Endothelial cell of umbilical vein (primary cell): ENCODE results near the gene SRGN. TPM values are rescaled to one million over a fixed set of nuclear protein-coding genes. Genes with fewer than 3 reads are reported as not detected.

Experiments
- BruUV-seq: library from RNA; stranded (reverse); fragments of 400-500 nt; replicated peaks from 2 replicates; lab custom pipeline; 2021; lab: Mats Ljungman, UMichigan
- CTCF ChIA-PET: fragments of 300-600, 350-600 bp; sonication (Branson Sonifier 250); formaldehyde crosslinking; loops from one replicate; lab custom pipeline; 2021; ENCODE audit warnings: antibody characterized with exemption, inconsistent platforms; lab: Charles Lee
- POLR2A ChIA-PET: fragments of 300-600, 350-600 bp; sonication (Branson Sonifier 250); formaldehyde crosslinking; loops from one replicate; lab custom pipeline; 2021; ENCODE audit warnings: antibody characterized with exemption, inconsistent platforms; lab: Charles Lee
- DNase-seq: peaks from one replicate; pipeline ENCODE4 v3.0.0-alpha.2; 2011; ENCODE audit warnings: low read depth, low spot score
- FAIRE-seq: peaks from 2 replicates; lab custom pipeline; 2011; peaks lifted over from hg19 to GRCh38; lab: Jason Lieb, UNC
- H2AFZ ChIP-seq: 2 replicates; pipeline ENCODE4 v1.6.0; 2012; ENCODE audit warnings: low read depth, low read length, control low read depth, inconsistent platforms
- H3K27ac ChIP-seq: 2 replicates; pipeline ENCODE4 v1.5.1; 2011; ENCODE audit warnings: low read depth, mild to moderate bottlenecking, control low read depth, low read length, moderate library complexity; ENCODE audit not compliant: insufficient read depth
- H3K27me3 ChIP-seq, 2 experiments: 2 replicates each; pipeline versions ENCODE4 v1.6.0 to v1.6.1; 2011; ENCODE audit warnings: low read length in 2 of 2, mixed read lengths in 1 of 2; ENCODE audit not compliant: control insufficient read depth in 2 of 2, insufficient read depth in 2 of 2
- H3K36me3 ChIP-seq, 2 experiments: 2 replicates in 1 of 2; 3 replicates in 1 of 2; pipeline ENCODE4 v1.5.1; 2011; ENCODE audit warnings: low read length in 2 of 2, mild to moderate bottlenecking in 1 of 2, moderate library complexity in 1 of 2; ENCODE audit not compliant: control insufficient read depth in 2 of 2, insufficient read depth in 2 of 2; ENCODE audit errors: extremely low read depth in 1 of 2
- H3K4me1 ChIP-seq: 3 replicates; pipeline ENCODE4 v1.5.1; 2011; ENCODE audit warnings: mild to moderate bottlenecking, low read length; ENCODE audit not compliant: control insufficient read depth, insufficient read depth; ENCODE audit errors: extremely low read depth
- H3K4me2 ChIP-seq: 2 replicates; pipeline ENCODE4 v1.6.1; 2011; ENCODE audit warnings: low read length, control low read depth, mixed read lengths; ENCODE audit not compliant: insufficient read depth
- H3K4me3 ChIP-seq, 3 experiments: fragments of 200-600 bp in 1 of 3; sonication (generic), shearing (Covaris generic) in 1 of 3; replicated peaks in 1 of 3; 2 replicates each; pipeline ENCODE4 v1.5.1; 2011 to 2016; ENCODE audit warnings: control low read depth in 3 of 3, low read length in 3 of 3, mild to moderate bottlenecking in 2 of 3, inconsistent platforms in 1 of 3, low read depth in 1 of 3, moderate library complexity in 1 of 3; ENCODE audit not compliant: insufficient read depth in 1 of 3
- H3K79me2 ChIP-seq: 2 replicates; pipeline ENCODE4 v1.6.0; 2012; ENCODE audit warnings: low read length, inconsistent platforms; ENCODE audit not compliant: control insufficient read depth, insufficient read depth
- H3K9ac ChIP-seq: replicated peaks from 2 replicates; pipeline ENCODE3; 2011; ENCODE audit warnings: low read length, control low read depth; ENCODE audit not compliant: insufficient read depth; ENCODE audit errors: extremely low read depth
- H3K9me1 ChIP-seq: replicated peaks from 3 replicates; pipeline ENCODE4 v1.6.0; 2011; ENCODE audit warnings: mild to moderate bottlenecking, low read length; ENCODE audit not compliant: control insufficient read depth, insufficient read depth; ENCODE audit errors: extremely low read depth
- H3K9me3 ChIP-seq: replicated peaks from 2 replicates; pipeline ENCODE4 v1.5.1; 2012; ENCODE audit warnings: low read length, inconsistent platforms; ENCODE audit not compliant: control insufficient read depth, insufficient read depth
- H4K20me1 ChIP-seq: replicated peaks from 2 replicates; pipeline ENCODE3; 2011; ENCODE audit warnings: mild to moderate bottlenecking, low read length; ENCODE audit not compliant: control insufficient read depth, insufficient read depth; ENCODE audit errors: extremely low read depth
- CTCF ChIP-seq, 2 donors: IDR thresholded peaks; 1 replicate in 1 of 2; 2 replicates in 1 of 2; pipeline ENCODE4 v1.5.1; 2011; ENCODE audit warnings: low read length in 2 of 2, mild to moderate bottlenecking in 2 of 2, moderate library complexity in 2 of 2, control low read depth in 1 of 2, inconsistent platforms in 1 of 2, low read depth in 1 of 2; ENCODE audit not compliant: insufficient read depth in 1 of 2; ENCODE audit errors: extremely low read depth in 1 of 2
- EZH2 ChIP-seq: IDR thresholded peaks from 2 replicates; pipeline ENCODE4 v1.6.1; 2012; ENCODE audit warnings: borderline replicate concordance, low read depth, mild to moderate bottlenecking, moderate library complexity, low read length, inconsistent platforms; ENCODE audit not compliant: severe bottlenecking
- FOS ChIP-seq: IDR thresholded peaks from 2 replicates; pipeline ENCODE4 v1.6.1; 2011; ENCODE audit warnings: mild to moderate bottlenecking, low read length, moderate library complexity, borderline replicate concordance; ENCODE audit not compliant: insufficient read depth
- GATA2 ChIP-seq: IDR thresholded peaks from 2 replicates; pipeline ENCODE4 v1.7.0; 2011; ENCODE audit warnings: low read depth, mild to moderate bottlenecking, moderate library complexity, mixed read lengths, low read length; ENCODE audit not compliant: insufficient read length, insufficient read depth
- JUN ChIP-seq: IDR thresholded peaks from 2 replicates; pipeline ENCODE4 v1.6.1; 2011; ENCODE audit warnings: borderline replicate concordance, low read depth; ENCODE audit not compliant: insufficient read length, insufficient read depth
- MAX ChIP-seq: IDR thresholded peaks from 2 replicates; pipeline ENCODE4 v1.6.1; 2011; ENCODE audit not compliant: insufficient read depth, insufficient read length
- MYC ChIP-seq: IDR thresholded peaks from one replicate; pipeline ENCODE4 v1.6.1; 2011; ENCODE audit warnings: mild to moderate bottlenecking, low read depth, low read length
- POLR2A ChIP-seq: IDR thresholded peaks from 2 replicates; pipeline ENCODE4 v1.6.1; 2012; ENCODE audit warnings: low read depth, mild to moderate bottlenecking, control low read depth, low read length
- POLR2AphosphoS5 ChIP-seq: IDR thresholded peaks from 2 replicates; pipeline ENCODE4 v1.6.1; 2012; ENCODE audit warnings: low read depth, mild to moderate bottlenecking, control low read depth, low read length, moderate library complexity; ENCODE audit not compliant: insufficient read depth
- dilution Hi-C: fragments of 300-500 bp; cut with MboI; formaldehyde crosslinking; loops from one replicate; pipeline ENCODE4 v1.15.0; 2019; ENCODE audit warnings: low sequenced_read_pairs; ENCODE audit not compliant: extremely low pct_ligation_motif_present
- intact Hi-C: fragments of 100-400 bp; cut with micrococcal nuclease; formaldehyde crosslinking; loops from one replicate; pipeline ENCODE4 v1.10.0; 2022
- polyA plus RNA-seq, 4 experiments: library from polyadenylated mRNA; depleted of rRNA in 3 of 4; stranded (reverse) in 3 of 4; unstranded in 1 of 4; fragments of >200 nt; gene quantifications; 2 replicates each; pipeline versions ENCODE4 v1.2.1 to v1.2.3, GENCODE V29; 2011 to 2012; ENCODE audit warnings: missing spikeins in 1 of 4
- total RNA-seq: library from RNA; stranded (reverse); gene quantifications from 2 replicates; pipeline ENCODE4 v1.2.3, GENCODE V29; 2021

SRGN gene
- total and polyA plus RNA-seq, 2 donors (not counting 3 experiments of a cell fraction or from before 2014, with no cell fraction given): 384 to 450 TPM

- TF ChIP-seq CTCF (IDR thresholded peaks at IDR 0.05; ENCODE audit: extremely low read depth in 1 of 2, insufficient read depth in 1 of 2, low read depth in 1 of 2, low read length in 2 of 2) (no peak), GATA2 (no peak), JUN (no peak), MAX (no peak), MYC (no peak), EZH2 (no peak), POLR2AphosphoS5 (no peak), POLR2A (no peak), FOS (no peak)
- H3K9me3 ChIP-seq: no peaks in the 10 kb centered on the region
- intact Hi-C loops: no loop called here
- H3K4me1 ChIP-seq: peaks cover 31% of the 10 kb centered on the region
- H3K27me3 ChIP-seq: no peaks in the 10 kb centered on the region
- ChIA-PET CTCF (interaction anchor here (0.6 to 1.5 kb wide), 2 partner anchors 42 to 51 kb away, joined by 3 to 4 read pairs; no protein-coding TSS in a partner anchor), POLR2A (no interaction called here)
- no peaks in the 10 kb centered on the region for H4K20me1 ChIP-seq
- FAIRE-seq: no peak
- dilution Hi-C loops: no loop called here
- DNase-seq: no peak
- BruUV-seq: no TSS peak
- no peak overlapping the region for H2AFZ ChIP-seq
- no peaks in the 10 kb centered on the region for H3K9me1 ChIP-seq
- no peak overlapping the region for H3K9ac ChIP-seq
- no peak overlapping the region for H3K4me2 ChIP-seq
- H3K36me3 ChIP-seq: no peaks in the 10 kb centered on the region
- no peak overlapping the region for H3K27ac ChIP-seq
- H3K4me3 ChIP-seq: no peak overlapping the region
- H3K79me2 ChIP-seq: no peaks in the 10 kb centered on the region
Observed at GRCh38 chr10:69055241-69055640, 32.7 kb upstream of the SRGN start.
